Measurements from ENCODE around the gene LRRTM1. TPM values are rescaled to one million over a fixed set of nuclear protein-coding genes. Genes with fewer than 3 reads are reported as not detected.

The LRRTM1 gene
- total RNA-seq, 6 experiments from 2014 or later: 0.46 TPM; not detected in 5

DNA sequence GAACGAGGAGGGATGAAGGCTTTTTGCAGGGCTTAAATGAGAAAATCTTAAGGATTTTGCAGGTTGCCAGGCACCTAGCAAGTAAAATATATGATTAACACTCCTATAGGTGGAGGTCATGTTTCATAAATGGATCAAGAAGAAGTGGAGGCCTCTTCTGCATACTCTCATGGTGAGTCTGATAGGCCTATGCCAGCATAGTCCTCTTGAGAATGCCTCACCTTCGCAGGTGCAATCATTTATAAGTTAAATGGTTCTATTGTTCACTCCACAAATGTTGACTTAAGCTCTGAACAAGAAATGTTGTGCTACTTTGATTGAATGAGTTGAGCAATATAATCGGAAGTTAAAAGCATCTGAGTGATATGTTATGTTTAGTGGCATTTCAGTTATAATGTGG lies 12.1 kb downstream of the LRRTM1 start:
- 25% methylated on average over 3 of the region's 3 CpGs for WGBS (ENCODE audit: insufficient coverage, low coverage, low lambda C conversion rate, missing lambda C conversion rate)
- ATAC-seq (no peak), DNase-seq (no peak)
- Histone ChIP-seq H3K9me3 (no peaks in the 10 kb centered on the region), H3K27me3 (no peaks in the 10 kb centered on the region), H3K27ac (no peak overlapping the region), H3K36me3 (no peaks in the 10 kb centered on the region), H3K4me1 (no peaks in the 10 kb centered on the region), H3K4me3 (no peak overlapping the region)
- intact Hi-C loops (cut with DNase I): no loop called here
- TF ChIP-seq POLR2A (IDR thresholded peaks at IDR 0.05): no peak
- TF ChIP-seq, protein P1, sequence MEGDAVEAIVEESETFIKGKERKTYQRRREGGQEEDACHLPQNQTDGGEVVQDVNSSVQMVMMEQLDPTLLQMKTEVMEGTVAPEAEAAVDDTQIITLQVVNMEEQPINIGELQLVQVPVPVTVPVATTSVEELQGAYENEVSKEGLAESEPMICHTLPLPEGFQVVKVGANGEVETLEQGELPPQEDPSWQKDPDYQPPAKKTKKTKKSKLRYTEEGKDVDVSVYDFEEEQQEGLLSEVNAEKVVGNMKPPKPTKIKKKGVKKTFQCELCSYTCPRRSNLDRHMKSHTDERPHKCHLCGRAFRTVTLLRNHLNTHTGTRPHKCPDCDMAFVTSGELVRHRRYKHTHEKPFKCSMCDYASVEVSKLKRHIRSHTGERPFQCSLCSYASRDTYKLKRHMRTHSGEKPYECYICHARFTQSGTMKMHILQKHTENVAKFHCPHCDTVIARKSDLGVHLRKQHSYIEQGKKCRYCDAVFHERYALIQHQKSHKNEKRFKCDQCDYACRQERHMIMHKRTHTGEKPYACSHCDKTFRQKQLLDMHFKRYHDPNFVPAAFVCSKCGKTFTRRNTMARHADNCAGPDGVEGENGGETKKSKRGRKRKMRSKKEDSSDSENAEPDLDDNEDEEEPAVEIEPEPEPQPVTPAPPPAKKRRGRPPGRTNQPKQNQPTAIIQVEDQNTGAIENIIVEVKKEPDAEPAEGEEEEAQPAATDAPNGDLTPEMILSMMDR (IDR thresholded peaks at IDR 0.05): no peak

DNA sequence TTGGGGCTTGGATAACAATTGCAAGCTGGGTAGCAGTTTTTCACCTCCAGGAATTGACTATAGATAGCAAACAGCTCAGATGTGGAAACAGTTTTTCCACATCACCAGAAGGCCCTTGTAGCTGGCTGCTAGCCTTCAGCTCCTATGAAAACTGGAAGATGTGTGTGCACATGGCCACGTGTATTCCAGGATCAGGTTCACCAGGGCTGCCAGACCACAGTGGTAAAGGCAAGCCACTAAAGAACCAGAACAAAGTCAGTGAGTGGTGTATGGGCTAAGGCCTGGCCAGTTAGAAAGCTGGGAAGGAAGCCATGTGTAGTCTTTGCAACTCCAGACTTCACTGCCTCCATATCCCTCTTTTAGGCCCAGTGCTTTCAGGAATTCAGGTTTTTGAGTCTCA lies 12.9 kb downstream of the LRRTM1 start:
- Histone ChIP-seq H3K4me3 (no peak overlapping the region), H3K36me3 (no peaks in the 10 kb centered on the region), H3K27ac (no peak overlapping the region), H3K9me3 (no peaks in the 10 kb centered on the region), H3K4me1 (no peaks in the 10 kb centered on the region), H3K27me3 (no peaks in the 10 kb centered on the region)
- DNase-seq (no peak), ATAC-seq (no peak)
- TF ChIP-seq, protein P1 (IDR thresholded peaks at IDR 0.05): no peak
- TF ChIP-seq POLR2A (IDR thresholded peaks at IDR 0.05): no peak
- 20% methylated on average over 1 of the region's 1 CpG for WGBS (ENCODE audit: insufficient coverage, low coverage, low lambda C conversion rate, missing lambda C conversion rate)
- intact Hi-C loops (cut with DNase I): no loop called here

DNA sequence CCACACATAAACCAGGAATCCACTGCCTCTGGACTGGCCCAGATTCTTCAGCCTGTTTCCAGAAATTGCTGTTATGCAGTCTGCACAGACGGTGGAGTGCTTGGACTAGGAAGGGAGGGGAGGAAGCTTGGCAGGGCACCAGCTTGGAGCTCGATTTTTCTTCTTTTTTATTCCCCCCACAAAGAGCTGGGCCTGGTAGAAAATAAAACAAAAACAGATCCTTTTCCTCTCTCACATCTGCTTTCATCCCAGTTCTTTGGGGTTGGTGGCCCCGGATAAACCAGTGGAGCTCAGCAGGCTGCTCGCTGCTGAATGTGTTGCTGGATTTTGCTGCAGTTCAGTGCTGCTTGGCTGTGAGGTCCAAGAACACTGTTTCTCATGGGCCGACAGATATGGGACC lies 16.0 kb downstream of the LRRTM1 start:
- H3K4me1 ChIP-seq: no peaks in the 10 kb centered on the region
- TF ChIP-seq POLR2A (IDR thresholded peaks at IDR 0.05): no peak
- TF ChIP-seq, protein P1 (IDR thresholded peaks at IDR 0.05): peak in 1 of 4 donors; percentile 7
- H3K27me3 ChIP-seq: no peaks in the 10 kb centered on the region
- no peaks in the 10 kb centered on the region for H3K36me3 ChIP-seq
- H3K4me3 ChIP-seq: no peak overlapping the region
- WGBS (ENCODE audit: insufficient coverage, low coverage, low lambda C conversion rate, missing lambda C conversion rate): 28% methylated on average over 5 of the region's 5 CpGs
- DNase-seq (no peak), ATAC-seq (peak in 1 of 4 donors; percentile 29)
- H3K27ac ChIP-seq: no peak overlapping the region
- intact Hi-C loops (cut with DNase I): no loop called here
- no peaks in the 10 kb centered on the region for H3K9me3 ChIP-seq

DNA sequence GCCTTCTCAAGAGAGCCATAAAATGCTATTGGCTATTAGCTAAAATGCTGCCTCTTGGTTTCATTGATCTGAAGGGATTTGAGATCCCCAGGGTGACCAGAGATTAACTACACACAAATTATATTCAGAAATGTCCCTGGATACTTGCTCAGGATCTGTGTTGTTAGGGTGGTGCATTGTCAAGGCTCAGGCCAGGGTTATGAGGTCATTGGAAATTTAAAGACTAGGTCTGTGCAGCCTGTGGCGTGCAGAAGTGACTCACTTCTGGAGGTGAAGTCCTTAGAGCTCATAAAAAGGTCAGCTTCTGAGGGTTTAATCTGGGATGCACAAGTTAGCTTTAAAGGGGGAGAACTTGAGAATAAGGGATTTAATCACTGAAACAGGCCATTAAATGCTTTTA lies 23.5 kb downstream of the LRRTM1 start:
- H3K4me3 ChIP-seq: no peak overlapping the region
- ATAC-seq: no peak
- intact Hi-C loops (cut with DNase I): no loop called here

More for the DNA sequence above, 23.5 kb downstream of the LRRTM1 start:
- Histone ChIP-seq H3K9me3 (no peaks in the 10 kb centered on the region), H3K4me1 (no peaks in the 10 kb centered on the region), H3K36me3 (no peaks in the 10 kb centered on the region), H3K27me3 (no peaks in the 10 kb centered on the region), H3K27ac (no peak overlapping the region)
- no peak for DNase-seq
- no peak for TF ChIP-seq POLR2A (IDR thresholded peaks at IDR 0.05)
- TF ChIP-seq, protein P1 (IDR thresholded peaks at IDR 0.05): no peak
- WGBS (ENCODE audit: insufficient coverage, low coverage, low lambda C conversion rate, missing lambda C conversion rate): 83% methylated on average over 1 of the region's 1 CpG
